AG08396 (cell line): ENCODE results near the gene BHMT.
A peak's percentile ranks its signal among the peaks of the same experiment; 100 is the strongest.
"Not testable (repeated sequence)": the region's sequence is repeated elsewhere in the genome, so short reads cannot be mapped to it uniquely, and the experiment has no call there.

Experiments used
- DNase-seq: peaks from one replicate; pipeline ENCODE4 v3.0.0; 2012; ENCODE audit warnings: low spot score, mixed read lengths

The BHMT gene

DNA sequence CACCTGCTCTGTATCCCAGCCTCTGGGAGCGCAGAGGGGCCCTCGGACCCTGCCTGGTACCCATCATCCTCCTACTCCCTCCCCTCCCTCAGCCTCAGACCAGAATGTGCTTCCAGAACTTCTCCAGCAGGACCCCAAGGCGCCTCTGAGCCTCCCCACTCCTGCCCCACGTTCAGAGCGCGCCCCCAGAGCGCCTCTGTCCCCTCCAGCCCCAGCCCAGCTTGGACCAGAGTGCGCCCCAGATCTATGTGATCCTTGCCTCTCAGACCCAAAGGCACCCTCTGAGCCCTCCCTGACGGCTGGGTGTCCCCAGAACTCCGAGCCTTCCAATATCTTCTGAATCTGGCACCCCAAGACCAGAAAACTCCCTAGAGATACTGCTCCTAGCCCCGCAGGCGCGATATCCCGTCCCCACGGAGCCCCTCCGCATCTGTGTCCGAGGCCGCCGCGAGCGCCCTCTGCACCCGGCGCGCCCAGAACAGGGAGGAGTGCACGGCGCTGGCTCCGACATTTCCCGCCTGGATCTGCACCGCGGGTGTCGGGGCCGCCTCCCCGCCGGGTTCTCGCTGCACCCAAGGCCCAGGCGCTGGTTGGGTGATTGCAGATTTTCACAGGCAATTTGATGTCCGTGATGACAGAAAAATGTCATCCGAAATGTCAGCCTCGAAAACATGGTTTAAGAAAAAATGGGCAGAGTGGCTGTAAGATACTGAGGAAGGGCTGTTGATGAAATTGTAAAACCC lies 522 bp downstream of the BHMT start:
- no peak for DNase-seq

DNA sequence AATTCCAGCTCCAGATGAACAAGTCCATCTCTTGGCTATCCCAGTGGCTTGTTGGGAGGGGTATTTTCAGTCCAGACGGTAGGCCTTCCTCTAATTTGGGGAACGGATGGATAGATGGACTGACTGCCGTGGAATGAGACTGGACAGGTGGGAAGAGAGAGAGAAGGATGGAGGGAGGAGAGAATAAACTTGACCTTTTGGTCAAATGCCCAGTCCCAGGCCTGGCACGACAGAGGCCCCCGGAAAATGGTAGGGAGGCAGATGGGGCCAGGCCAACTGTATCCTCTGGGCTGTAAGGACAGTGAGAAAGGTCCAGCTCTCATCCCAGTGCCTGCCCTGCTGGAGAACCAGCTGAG lies 1.1 kb downstream of the BHMT start:
- no peak for DNase-seq

- DNase-seq: no peak
These were observed 7.9 kb downstream of the BHMT start for GRCh38 chr5:79119486-79119885.

DNA sequence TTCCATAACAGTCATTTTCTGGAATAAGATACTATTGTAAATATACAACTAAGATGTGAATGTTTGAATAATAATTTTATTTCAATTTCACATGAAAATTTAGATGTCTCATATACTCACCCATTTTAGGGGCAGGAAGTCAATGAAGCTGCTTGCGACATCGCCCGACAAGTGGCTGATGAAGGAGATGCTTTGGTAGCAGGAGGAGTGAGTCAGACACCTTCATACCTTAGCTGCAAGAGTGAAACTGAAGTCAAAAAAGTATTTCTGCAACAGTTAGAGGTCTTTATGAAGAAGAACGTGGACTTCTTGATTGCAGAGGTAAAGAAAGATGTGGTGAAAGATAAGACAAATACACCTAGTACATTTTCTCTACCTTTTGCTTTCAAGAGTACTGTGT lies 8.6 kb downstream of the BHMT start:
- no peak for DNase-seq

DNA sequence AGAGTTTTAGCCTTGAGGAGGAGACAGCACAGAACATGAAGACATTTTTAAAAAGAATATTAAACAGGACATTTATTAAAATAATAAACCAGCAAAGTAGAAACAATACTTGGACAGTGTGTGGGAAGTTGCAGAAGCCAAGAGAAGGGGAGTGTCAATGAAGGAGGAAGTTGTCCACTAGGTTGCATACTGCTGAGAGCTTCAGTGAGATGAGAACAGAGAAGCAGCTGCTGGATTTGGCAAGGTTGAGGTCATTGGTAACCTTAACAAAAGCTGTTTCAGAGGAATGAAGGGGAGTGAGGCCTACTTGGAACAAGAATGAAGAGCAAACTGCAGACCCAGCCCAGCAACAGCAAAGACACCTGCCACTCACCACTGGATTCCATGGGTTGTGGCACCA lies 11.4 kb downstream of the BHMT start:
- DNase-seq: no peak

GRCh38 chr5:79124607-79125006 lies 13.0 kb downstream of the BHMT start:
- no peak for DNase-seq

DNA sequence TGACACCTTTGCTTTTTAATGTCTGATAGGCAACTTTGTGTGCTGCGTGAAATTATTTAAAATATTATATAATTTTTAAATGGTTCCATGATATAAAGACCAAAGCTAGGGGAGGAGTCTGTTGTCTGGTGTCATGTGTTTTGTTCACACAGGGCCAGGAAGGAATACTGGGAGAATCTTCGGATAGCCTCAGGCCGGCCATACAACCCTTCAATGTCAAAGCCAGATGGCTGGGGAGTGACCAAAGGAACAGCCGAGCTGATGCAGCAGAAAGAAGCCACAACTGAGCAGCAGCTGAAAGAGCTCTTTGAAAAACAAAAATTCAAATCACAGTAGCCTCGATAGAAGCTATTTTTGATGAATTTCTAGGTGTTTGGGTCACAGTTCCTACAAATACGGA lies 19.2 kb downstream of the BHMT start:
- DNase-seq: no peak

DNA sequence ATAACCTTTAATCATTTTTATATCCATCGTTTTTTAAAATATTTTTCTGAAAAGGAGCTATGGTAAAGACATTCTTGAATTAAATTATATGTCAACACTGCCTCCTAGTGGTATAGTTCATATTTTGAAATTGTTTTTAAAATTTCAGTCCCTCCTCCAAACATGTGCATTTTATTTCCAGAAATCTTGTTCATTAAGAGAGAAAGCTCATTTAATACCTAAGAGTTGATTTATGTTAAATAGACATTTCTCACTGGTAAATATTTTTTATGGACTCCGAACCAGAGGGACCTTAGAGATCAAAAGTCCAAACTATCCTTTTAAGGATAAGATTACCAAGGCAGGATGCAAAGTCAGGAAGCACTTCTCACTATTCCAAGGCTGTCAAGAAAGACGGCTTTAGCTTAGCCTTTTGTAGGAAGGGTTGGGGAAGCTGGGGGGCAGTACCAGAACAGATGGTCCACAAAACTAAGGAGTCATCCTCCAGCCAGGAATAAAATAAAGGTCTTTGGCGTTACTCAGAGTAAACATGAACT lies 21.6 kb downstream of the BHMT start:
- peak; percentile 11 for DNase-seq

GRCh38 chr5:79133657-79134451 lies 22.2 kb downstream of the BHMT start:
- peak; percentile 70 for DNase-seq

DNA sequence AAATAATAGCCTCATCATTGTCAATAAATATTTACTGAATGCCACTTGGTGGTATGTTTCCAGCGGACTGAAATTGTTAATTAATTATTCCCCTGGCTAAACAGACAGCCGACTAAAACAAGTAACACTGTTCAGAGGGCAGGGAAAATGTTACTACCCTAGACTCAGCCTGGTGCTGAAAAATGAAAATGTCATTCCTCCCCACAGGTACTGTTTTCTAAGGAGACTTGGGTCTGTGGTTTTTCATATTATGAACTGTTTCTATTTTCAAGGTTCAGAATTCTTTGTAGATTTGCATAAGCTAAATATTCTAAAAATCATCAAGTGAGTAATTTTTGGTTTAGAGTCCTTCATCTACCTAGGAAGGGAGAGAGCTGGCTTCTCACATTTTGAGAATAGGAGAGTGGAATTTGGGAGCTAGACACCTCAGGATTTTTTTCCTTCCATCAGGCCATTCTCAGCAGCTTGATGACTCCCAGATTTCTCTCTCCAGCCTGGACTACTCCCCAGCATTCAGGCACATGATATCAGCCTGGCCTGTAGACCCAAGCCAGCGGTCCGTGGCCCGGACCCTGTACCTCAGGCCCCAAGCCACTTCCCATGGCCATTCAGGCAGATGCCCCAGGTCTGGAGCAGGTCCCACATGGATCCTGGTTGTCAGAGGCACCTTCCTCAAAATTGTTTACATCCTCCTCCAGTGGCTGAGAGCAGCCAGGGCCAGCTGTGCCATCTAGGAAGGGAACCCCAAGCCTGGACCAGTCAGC lies 24.4 kb downstream of the BHMT start:
- DNase-seq: no peak

- DNase-seq: no peak
These were observed 25.0 kb downstream of the BHMT start for GRCh38 chr5:79136618-79137017.

- DNase-seq: no peak
These were observed 28.9 kb downstream of the BHMT start for GRCh38 chr5:79140553-79140952.

GRCh38 chr5:79143684-79144379 lies 32.2 kb downstream of the BHMT start:
- DNase-seq: no peak

DNA sequence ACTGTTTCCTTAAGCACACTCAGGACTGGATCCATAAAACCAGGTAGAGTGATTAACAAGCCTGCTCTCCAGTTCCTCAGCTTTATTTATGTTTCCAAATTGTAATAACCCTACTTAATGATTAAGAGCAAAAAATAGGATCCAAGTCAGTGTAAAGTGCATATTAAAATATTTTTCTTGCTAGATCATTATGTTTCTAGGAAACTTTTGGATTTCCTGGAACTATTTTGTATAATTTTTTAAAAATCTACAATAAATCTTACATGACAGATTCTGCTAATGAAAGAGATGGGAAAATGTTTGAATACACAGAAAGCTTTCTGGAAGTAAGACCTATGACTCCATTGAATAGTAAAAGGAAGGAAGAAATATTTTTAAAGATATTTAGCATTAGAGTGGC lies 35.5 kb downstream of the BHMT start:
- no peak for DNase-seq

GRCh38 chr5:79149433-79149832 lies 37.8 kb downstream of the BHMT start:
- no peak for DNase-seq

DNA sequence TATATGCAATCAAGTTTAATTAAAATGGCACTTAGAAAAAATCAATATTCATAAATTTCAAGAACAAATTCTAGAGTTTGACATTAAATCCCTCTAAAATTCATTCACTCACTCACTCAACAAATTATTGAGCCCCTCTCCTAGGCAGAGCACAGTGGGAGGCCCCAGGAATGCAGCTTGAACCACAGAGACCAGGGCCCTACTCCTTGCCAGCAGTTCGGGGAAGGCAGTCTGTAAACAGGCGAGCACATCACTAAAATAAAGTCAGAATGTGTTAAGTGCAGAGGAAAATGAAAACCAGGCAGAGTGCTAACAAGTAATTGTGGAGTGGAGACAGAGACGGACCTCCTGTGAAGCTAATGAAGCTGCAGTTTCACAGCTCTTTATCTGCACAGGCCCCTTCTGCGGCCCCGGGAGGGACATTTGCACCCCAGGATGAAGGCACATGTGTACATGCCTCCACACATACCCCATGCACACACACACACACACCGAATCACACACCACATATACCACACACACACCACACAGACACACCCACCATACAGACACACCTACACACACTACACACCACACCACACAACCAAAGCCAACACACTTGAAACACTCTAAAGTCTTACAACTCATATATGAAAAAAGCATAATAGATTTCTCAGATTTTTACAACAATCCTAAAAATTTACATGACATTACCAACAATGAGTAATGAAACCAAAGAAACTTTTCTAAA lies 40.5 kb downstream of the BHMT start:
- DNase-seq: no peak

- no peak for DNase-seq
These were observed 45.7 kb downstream of the BHMT start for GRCh38 chr5:79157305-79157704.

DNA sequence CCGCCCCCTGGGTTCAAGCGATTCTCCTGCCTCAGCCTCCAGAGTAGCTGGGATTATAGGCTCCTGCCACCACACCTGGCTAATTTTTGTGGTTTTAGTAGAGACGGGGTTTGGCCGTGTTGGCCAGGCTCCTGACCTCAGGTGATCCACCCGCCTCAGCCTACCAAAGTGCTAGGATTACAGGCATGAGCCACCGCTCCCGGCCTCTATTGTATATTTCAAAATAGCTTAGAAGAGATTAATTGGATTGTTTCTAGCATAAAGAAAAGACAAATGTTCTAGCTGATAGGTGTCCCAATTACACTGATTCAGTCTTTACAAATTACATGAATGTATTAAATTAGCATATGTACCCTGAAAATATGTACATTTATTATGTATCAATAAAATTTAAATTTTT lies 50.0 kb downstream of the BHMT start:
- not testable (repeated sequence) for DNase-seq

GRCh38 chr5:79168031-79168430 lies 56.4 kb downstream of the BHMT start:
- DNase-seq: no peak

- no peak for DNase-seq
These were observed 59.1 kb downstream of the BHMT start for GRCh38 chr5:79170661-79171060.

- no peak for DNase-seq
These were observed 60.1 kb downstream of the BHMT start for GRCh38 chr5:79171635-79172245.
